Fibroblast of skin of abdomen (primary cell): ENCODE measurements around the gene NDUFV1.
A peak's percentile ranks its signal among the peaks of the same experiment; 100 is the strongest.
"Not testable (repeated sequence)": the region's sequence is repeated elsewhere in the genome, so short reads cannot be mapped to it uniquely, and the experiment has no call there.

Experiments
- DNase-seq: peaks from one replicate; pipeline ENCODE4 v3.0.0-alpha.2; 2013

The NDUFV1 gene

GRCh38 chr11:67586568-67587250 lies 20.0 kb upstream of the NDUFV1 start:
- DNase-seq = no peak

- DNase-seq = no peak
Measured at GRCh38 chr11:67588136-67588503, 18.6 kb upstream of the NDUFV1 start.

DNA sequence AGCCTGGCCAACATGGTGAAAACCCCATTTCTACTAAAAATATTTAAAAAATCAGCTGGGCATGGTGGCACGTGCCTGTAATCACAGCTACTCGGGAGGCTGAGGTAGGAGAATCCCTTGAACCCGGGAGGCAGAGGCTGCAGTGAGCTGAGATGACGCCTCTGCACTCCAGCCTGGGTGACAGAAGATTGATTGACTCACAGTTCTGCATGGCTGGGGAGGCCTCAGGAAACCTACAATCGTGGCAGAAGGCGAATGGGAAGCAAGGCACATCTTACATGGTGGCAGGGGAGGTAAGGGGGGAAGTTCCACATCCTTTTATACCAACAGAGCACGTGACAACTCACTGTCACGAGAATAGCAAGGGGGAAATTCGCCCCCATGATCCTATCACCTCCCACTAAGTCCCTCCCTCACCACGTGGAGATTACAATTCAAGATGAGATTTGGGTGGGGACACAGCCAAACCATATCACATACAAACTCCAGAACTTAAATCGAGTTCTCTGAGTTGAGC lies 17.8 kb upstream of the NDUFV1 start:
- DNase-seq = not testable (repeated sequence)

GRCh38 chr11:67592880-67593564 lies 13.7 kb upstream of the NDUFV1 start:
- DNase-seq = no peak

GRCh38 chr11:67593565-67593905 lies 13.2 kb upstream of the NDUFV1 start:
- DNase-seq = no peak

GRCh38 chr11:67594480-67594879 lies 12.3 kb upstream of the NDUFV1 start:
- DNase-seq = no peak

DNA sequence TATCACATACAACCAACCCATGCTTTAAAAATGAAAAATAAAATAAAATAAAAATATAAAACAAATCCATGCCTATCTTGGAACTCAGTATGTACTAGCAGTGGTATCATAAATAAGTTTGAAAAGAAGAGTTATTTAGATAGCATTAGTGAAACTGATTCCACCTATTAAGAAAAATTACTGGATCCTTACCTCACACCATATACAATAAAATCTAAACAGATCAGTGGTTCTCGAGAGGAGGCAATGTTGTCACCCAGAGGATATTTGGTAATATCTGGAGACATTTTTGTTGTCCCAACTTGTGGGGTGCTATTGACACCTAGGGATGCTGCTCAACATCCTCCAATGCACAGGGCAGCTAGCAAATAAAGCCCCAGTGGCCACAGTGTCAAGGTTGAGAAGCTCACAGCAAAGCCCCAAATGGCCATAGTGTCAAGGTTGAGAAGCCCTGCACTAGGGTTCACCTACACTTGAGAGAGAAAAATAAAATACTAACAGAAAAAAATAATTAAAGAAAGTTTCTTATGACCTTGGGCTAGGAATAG lies 9.9 kb upstream of the NDUFV1 start:
- DNase-seq = no peak

DNA sequence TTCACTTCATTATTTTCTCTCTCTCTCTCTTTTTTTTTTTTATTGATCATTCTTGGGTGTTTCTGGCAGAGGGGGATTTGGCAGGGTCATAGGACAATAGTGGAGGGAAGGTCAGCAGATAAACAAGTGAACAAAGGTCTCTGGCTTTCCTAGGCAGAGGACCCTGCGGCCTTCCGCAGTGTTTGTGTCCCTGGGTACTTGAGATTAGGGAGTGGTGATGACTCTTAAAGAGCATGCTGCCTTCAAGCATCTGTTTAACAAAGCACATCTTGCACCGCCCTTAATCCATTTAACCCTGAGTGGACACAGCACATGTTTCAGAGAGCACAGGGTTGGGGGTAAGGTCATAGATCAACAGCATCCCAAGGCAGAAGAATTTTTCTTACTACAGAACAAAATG lies 9.3 kb upstream of the NDUFV1 start:
- DNase-seq = not testable (repeated sequence)

- DNase-seq = not testable (repeated sequence)
Measured at GRCh38 chr11:67597963-67598362, 8.8 kb upstream of the NDUFV1 start.

DNA sequence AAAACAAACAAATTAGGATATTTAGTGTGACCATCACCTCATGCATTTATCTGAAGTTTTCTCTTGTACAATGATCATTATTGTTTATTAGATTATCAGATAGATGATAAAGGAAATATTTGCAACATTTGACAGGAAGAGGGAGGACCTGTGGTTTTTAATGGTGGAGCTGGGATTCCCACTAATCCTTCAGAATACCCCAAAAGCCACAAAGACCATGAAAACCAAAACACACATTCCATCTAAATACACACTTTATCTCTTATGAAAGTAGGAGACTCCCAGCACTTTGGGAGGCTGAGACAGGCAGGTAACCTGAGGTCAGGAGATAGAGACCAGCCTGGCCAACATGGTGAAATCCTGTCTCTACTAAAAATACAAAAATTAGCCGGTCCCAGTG lies 7.6 kb upstream of the NDUFV1 start:
- DNase-seq = no peak

- no peak for DNase-seq
Measured at GRCh38 chr11:67600324-67601029, 6.3 kb upstream of the NDUFV1 start.

DNA sequence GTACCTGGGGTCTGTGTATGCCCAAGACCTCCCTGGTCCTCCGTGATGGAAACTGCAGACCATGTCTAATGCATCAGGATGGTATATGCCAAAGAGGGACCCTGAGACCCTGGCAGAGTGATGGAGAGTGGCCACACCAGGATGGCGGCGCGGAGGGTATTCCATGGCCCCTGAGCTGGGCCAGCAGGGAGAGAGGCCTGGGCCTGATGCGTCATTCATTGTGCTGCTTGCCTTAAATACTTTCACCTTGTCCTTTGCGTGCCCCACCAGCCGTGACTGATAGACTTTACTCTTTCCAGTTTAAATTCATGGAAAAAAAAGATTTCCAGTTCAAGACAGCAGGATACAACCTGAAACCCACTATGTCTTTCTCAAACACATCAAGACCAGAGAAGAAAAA lies 5.6 kb upstream of the NDUFV1 start:
- no peak for DNase-seq

- DNase-seq = not testable (repeated sequence)
Measured at GRCh38 chr11:67604119-67604518, 2.6 kb upstream of the NDUFV1 start.

DNA sequence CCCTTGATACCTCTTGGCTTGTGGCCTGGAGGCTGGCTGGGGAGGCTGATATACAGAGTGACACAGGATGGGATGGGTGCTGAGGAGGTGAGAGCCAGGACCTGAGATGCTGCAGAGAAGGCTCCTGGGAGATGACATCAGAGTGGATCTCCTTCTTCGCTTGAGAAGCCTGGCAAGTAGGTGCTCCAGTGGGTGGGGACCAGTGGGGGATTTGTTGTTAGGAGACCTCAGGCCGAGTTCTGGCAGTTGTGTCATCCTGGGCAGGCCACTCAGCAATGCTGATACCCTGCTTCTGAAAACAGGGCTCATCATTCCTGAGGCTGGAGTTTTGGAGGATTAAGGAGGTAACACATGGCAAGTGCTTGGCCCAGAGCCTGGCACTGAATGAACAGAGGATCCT lies 1.9 kb upstream of the NDUFV1 start:
- no peak for DNase-seq

GRCh38 chr11:67605231-67606011 lies 1.3 kb upstream of the NDUFV1 start:
- DNase-seq = no peak

DNA sequence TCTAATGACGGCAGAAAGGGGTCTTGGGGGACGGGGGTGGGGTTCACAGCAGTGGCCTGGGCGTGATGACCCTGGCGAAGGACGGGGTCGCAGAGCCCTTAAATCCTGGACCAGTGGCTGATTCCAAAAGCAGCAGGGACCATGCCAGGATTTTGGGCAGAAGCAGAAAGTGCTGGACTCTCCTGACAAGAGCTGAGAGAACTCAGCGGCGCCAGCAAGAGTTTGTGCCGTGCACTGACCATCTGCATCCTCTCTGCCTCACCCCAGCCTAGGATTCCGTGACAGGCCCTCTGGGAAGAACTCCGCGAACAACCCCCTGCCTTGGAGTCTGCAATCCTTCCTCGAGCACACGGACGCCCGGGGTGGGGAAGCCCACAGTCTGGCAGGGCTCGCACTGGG lies 644 bp upstream of the NDUFV1 start:
- DNase-seq = peak; percentile 16

DNA sequence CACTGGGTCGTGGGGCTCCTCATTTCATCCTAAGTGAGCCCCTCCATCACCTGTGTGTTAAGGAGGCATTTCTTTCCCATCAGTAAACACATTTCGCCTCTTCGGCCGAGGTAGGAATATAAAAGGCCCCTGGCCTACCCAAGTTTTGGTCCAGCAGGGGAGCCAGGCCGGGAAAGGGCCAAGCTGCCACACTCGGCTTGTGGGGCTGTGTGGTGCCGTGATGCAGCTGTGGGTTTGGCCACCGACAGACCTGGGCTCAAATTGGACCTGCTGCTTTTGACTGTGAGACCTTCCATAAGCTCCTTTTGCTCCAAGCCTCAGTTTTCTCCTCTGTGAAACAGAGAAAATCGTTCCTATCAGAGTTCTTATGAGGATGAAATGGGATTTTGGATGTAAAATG lies 771 bp downstream of the NDUFV1 start:
- DNase-seq = no peak

DNA sequence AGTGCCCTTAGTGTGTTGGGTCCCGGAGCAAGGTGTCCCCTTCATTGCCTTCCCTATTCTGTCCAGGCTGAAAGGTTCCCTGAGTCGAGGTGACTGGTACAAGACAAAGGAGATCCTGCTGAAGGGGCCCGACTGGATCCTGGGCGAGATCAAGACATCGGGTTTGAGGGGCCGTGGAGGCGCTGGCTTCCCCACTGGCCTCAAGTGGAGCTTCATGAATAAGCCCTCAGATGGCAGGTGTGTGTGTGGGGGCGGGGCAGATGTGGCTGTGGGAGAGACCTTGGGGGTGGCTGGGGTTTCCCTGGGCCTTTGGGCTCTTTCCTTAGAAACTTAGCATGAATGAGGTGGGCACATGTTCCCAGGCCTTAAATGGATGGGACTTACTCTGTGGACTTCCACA lies 1.8 kb downstream of the NDUFV1 start:
- no peak for DNase-seq

- DNase-seq = no peak
Measured at GRCh38 chr11:67609316-67609715, 2.6 kb downstream of the NDUFV1 start.

DNA sequence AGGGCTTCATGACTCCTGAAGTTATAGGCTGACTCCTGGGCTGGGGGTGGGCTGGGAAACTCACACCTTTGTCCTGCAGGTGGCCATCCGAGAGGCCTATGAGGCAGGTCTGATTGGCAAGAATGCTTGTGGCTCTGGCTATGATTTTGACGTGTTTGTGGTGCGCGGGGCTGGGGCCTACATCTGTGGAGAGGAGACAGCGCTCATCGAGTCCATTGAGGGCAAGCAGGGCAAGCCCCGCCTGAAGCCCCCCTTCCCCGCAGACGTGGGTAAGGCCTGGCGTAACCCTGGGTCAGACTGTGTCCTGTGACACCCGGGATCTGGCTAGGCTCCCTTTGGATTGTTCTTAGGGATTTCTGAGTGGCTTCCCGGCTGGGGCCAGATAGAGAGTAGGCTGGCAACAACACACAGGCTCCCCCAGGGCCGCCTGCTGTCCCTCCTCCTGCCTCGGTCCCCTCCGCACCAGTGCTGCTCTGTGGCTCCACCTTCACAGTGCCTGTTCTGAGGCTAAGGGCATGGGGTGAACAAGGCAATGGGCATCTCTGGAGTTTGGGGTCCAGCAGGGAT lies 3.6 kb downstream of the NDUFV1 start:
- no peak for DNase-seq

- no peak for DNase-seq
Measured at GRCh38 chr11:67611165-67611564, 4.4 kb downstream of the NDUFV1 start.
